Dedifferentiated amniotic fluid mesenchymal stem cell (primary cell): ENCODE results near the gene DGKG.

Experiments used
- DNase-seq: peaks from one replicate; pipeline ENCODE4 v3.0.0-alpha.2; 2016; ENCODE audit errors: extremely low spot score

The DGKG gene

DNA sequence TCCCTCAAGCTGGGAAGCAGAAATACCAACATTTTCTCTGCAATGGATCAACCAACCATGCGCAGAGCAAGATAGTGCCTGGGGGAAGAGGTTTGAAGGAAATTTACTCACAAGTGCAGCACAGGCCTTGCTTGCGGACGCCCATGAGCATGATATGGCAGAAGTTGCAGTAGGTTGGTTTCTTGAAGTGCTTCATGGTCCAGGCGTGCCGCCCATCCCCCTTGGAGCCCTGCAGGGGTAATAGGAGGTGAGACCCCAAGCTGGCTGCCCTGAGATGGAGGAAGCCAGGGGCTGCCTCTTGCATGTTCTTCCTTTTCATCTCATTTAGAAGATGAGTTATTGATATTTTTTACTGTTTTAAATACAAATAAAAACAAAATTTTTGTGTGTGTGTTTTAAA is 86.6 kb downstream of the DGKG start:
- no peak for DNase-seq

DNA sequence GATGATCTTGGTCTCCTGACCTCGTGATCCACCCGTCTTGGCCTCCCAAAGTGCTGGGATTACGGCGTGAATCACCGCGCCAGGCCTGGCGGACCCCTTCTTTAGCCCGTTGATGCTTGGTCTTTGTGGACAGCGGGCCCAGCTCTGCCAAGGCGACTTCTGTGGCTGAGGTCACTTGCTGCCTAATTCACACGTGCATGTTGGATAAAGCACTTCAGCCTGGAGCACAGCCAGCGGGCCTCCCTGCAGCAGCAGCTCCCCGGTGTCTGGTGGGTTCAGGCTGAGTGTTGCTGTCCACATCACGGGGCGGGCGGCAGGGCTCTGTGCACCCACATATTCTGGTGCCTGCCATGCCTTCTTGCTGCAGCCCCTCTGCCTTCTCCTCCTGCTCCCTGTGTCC is 88.4 kb downstream of the DGKG start:
- DNase-seq = no peak

DNA sequence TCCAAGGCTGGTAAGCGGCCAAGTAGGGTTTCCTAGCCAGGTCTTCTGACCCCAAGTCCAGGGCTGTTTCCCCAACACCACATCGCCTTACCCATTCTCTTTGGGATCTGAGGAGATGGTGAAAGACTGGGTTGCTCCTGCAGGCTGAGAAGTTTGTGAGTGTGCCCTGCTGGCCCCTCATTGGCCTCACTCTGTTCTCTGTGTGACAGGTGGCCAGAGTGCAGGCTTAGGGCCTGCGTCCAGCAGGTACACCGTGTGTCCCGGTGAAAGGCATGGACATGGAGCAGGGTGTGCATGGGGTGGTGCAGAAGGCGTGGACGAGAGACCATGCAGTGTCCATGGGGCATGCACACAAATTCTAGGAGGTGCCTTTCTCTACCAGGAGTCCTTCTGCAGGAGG is 91.3 kb downstream of the DGKG start:
- no peak for DNase-seq

DNA sequence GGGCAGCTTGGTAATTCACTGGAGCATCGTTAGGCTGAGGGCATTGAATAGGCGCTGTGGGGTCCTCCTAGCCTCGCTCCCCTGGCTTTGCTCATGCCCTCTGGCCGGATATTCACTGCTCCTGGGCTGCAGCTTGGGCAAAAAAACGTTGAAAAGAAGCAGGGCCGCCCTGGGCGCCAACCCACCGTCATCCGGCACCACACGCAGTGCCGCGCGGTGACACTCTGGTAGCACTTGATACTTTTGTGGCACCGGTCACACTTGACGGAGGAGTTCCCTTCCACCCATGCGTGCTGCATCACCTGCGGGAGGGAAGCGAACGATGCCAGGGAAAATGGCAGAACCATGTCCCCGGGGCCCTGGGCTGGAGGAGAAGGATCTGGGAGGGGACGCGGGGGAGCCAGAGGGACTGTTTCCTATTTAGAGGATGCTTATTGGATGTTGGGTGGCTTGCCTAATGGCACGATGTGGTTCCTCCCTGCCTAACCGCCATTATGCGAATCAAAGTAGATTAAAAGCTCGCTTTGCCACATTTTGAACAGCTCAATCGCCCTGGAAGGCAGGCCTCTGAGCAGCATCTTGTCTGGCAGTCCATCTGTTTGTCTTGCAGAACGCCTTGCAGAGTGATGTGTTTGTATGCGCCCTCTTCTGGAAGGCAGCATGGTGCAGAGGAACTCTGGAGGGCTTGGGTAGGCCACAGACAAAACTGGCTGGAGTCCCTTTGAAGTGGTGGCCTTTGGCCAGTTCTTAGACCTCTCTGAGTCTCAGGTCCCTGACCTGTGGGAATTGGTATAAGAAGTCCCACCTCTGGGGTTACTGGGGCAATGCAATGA is 93.2 kb downstream of the DGKG start:
- no peak for DNase-seq

DNA sequence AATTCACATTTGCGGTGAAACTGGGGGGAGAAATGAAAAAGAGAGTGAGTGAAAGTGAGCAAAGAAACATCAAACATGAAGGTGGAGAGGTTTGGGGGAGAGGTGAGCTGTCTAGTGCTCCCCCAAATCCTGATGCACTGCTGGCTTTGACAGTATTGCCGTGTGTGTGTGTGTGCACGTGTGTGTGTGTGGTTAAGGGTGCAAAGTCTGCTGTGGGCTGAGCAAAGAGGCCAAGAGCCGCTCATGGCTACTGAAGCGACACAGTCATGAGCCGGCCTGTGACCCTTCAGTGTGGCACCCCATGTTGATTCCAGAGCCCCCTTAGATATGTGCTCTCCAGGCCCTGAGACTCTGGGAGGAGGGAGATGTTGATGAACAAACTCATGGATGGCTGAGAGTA is 94.3 kb downstream of the DGKG start:
- no peak for DNase-seq

DNA sequence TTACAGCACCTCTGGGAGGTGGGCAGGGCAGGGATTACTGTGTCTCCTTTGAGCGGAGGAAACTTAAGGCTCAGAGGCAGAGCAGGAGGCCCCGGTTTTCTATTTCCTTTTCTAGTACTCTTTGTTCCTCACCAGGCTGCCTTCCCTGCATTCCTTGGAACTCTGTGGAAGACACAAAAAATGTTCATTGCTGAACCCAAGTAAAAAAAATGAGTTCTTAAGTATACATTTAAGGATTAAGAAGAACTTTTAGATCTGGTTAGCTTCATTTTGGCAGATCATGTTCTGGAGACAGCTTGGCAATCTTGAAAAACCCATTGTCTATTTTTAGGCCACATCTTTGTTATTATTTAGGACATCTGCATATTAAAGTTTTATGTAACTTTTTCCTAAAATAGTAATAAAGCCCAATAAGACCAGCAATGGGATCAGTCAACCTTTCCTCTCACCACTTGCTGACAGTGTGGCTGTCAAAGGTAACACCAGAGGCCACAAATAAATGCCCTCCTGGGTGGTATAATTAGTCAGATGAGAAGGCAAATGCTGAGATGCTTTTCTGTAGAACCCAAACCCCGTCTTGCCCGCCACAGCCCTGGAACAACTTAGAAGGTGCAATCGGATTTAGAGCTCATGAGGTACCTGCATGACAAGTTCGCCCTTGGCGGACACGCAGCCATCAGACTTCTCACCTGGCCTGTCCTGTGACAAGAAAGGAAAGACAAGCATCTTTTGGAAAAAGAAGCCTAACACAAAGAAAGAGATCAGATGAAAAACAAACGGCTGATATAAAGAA is 97.2 kb downstream of the DGKG start:
- no peak for DNase-seq

DNA sequence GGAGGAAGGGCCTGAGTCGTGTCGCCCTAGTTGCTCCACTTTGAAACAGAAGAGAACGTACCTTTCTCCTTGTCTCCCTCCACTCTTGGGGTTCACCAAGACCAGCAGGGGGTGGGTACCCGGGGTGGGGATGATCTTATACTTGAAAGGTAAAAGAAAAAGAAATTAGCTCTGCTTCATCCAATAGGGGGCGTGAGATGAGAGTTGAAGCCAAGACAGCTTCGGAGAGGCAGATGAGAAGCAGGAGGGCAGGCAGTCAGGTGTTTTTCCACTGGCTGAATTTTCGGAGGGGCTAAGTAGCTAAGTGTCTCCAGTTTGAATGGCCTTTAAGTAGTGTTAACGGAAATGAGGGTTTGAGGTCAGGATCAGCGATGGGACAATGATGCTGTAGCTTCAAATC is 100.4 kb downstream of the DGKG start:
- no peak for DNase-seq

DNA sequence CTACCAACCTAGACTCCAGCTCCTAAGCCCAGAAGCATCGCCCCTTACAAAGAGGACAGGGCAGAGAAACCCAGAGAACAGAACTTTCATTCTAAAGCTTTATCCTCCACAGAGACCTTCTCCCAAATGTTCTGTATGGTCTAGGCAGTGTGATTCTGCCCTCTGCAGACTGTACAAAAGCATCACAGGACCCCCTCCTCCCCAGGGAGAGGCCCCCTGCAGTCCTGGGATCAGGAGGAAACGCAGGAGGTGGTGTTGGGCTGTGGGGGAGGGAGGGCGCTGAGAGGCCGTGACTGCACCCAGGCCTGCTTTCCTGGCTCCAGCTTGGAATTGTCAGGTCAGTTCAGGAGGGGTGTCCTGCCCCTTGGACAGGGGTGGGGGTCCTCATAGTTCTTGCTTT is 101.3 kb downstream of the DGKG start:
- no peak for DNase-seq

DNA sequence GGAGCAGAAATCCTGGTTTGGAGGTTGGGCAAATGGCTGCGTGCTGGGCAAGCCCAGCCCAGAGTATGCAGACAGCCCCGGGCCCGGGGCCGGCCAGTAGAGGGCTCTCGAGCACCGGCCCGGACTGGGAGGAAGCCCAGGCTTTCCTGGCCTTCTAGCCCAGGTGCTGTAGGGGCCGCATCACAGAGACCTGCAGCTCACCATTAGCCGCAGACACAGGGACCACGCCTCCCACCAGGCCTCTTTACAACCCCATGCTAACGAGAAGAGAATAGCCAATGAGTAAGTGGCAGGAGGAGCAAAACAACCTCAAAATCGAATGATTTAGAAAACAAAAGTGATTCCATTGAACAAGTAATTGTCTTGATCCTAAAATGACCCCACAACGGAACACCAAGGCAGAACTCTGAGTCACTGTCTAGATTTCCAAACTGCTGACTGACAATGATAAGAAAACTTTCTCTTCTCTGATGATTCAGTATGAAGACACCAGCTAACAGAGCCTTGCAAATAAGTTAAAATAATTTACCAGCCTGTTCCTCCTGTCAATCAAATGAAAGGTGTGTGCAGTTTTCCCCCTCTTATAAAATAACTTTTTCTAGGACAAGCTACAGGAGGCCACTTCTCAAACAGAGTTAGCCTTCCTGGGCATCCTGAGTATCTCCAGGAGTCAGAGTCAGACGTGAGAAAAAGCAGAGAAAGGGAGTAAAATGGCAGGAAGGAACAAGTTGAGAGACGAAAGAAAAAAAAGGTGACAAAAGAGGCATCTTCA is 102.2 kb downstream of the DGKG start:
- DNase-seq = no peak

DNA sequence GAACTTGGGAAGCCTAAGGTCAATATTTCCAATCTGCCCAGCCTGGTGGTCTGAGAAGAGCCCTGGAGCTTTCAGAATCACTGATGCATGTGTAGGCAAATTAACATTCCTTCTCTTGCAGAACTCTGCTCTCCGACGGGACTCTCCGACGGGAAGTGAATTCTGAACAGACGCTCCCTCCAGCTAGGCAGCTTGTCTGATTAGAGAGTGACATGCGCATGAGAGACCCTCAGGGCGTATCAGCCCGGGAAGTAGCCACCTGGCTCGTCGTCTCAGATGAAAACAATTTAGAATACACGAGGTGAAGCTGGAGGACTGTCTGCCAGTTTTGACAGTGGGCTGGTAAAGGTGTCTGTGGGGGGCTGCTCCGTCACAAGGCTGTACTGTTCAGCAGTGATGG is 103.1 kb downstream of the DGKG start:
- DNase-seq = no peak

DNA sequence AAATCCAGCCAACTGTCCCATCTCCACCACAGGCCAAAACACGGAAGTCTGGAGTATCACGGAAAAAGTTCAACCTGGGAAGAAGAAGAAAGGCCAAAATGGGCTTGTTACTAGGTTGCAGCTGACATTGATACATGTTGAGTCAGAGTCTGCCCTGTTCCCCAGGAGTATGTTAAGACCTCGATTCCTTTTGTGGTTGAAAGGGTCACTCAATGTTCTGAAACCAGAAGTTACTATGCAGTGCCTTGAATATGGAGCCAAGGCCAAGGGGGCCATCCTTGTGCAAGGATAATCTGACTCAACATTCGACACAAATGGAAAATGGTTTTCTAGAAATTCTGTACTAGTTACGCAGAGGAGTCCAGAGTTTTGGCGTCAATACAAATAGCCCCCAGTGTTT is 104.2 kb downstream of the DGKG start:
- DNase-seq = no peak

DNA sequence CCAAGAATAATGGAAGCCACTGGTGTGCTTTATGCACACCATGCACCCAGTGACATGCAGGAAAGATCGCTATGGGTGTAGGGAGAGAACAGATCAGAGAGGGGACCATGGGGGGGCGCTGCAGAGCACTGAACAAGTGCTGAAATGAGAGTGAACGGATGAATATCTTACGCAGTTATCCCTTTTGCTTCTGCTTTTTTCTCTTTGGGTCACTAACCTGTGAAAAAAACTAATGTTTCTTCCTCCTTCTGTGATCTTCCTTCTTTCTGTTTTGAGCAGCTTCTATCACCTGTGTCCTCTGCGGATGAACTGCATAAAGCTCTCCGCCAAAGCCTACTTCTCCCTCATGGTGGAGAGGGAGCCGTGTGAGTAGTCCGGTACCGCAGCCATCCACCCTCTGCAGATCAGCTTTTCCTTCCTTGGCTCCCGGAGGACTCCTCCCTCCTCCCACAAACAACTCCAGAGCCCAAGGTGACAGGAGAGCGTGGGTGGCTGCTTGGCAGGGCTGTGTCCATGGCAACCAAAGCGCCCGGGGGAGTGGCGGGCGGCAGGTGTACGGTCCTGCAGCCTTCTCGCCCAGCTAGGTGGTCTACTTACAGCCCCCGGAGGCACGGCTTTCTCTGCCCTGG is 106.2 kb downstream of the DGKG start:
- no peak for DNase-seq

DNA sequence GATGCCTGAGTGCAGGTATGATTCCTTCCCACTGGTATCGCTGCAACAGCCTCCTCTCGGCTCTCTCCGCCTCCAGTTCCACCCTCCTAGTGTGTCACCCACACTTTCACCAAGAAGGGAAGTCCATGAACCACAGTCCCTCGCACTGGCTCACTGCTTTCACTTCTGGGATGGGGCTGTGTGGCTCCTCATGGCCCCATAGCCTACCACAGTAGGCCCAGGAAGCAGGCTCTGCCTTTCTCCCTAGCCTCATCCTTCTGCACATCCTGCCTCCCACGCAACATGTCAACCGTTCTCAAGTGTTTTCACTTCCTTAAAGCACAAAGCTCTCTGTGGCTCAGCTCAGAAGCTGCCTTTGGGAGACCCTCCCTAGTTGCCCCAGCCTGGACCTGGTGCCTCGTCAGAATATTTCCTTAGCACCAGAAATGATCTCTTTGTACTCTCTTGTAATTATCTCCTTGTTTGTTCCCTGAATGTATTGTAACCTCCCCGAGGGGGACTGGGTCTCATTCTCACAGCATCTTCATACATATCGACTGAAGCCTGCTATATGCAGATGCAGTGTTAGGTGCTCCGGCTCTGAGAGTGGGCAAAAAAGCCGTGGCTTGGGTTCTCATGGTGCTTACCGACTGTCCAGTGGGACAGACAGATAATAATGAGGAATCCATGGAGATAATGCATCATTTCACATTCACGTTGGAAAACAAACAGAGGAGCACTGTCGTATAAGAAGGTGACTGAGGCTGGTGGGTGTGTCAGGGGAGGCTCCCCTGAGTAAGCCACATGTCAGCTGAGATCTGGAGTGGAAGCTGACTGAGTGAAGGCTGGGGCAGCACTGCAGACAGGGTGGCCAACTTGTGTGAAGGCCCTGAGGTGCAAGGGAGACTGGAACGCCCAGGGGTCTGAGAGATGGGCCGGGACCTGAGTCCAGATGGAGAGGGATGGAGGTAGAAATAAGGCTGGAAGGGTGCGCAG is 107.1 kb downstream of the DGKG start:
- DNase-seq = no peak

DNA sequence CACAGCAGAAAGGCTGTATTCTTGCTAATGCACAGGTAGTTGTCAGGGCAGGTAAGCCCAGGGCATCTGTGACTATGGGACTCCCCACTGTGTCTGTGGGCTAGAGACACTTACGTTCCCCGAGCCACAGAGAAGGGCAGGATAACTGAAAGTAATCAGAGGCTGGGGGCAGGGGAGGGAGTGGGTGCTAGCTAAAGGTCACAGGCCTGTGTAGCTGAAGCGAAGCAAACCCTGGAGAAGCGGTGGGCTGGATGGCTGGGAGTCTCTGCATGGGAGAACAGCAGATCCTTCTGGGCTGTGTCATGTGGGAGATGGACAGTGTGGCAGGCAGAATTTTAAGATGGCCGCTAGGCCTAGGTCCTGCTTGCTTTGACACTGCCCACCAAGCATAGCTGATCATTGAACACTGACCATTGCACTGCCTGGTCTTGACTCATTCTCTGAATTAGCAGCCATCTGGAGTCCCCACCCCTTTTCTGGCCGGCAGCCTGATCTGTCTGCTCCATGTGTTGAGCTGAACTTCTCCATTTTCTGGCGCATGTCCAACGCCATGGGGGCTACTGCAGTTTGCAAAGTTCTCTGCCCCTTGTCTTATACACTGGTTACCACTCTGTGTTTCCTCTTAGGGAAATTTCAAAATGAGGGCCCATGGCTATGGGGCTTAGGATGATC is 110.0 kb downstream of the DGKG start:
- no peak for DNase-seq

DNA sequence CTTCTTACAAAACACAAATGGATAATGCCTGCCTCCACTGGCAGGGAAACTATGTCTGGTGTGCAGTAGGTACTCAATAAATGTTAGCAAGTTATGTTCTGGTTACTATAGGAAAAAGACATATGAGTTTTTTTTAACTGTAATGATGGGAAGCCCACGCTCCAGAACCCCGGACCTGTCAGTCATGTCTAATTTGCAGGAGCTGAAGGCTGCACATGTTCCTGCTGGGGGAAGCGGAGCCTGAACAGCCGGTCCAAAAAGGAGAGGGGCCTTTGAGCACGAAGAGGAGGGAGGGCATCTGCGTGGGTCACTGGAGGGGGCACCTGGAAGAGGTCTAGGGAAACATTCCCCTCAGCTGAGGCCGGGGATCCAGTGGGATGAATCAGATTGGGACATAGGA is 113.2 kb downstream of the DGKG start:
- no peak for DNase-seq

DNA sequence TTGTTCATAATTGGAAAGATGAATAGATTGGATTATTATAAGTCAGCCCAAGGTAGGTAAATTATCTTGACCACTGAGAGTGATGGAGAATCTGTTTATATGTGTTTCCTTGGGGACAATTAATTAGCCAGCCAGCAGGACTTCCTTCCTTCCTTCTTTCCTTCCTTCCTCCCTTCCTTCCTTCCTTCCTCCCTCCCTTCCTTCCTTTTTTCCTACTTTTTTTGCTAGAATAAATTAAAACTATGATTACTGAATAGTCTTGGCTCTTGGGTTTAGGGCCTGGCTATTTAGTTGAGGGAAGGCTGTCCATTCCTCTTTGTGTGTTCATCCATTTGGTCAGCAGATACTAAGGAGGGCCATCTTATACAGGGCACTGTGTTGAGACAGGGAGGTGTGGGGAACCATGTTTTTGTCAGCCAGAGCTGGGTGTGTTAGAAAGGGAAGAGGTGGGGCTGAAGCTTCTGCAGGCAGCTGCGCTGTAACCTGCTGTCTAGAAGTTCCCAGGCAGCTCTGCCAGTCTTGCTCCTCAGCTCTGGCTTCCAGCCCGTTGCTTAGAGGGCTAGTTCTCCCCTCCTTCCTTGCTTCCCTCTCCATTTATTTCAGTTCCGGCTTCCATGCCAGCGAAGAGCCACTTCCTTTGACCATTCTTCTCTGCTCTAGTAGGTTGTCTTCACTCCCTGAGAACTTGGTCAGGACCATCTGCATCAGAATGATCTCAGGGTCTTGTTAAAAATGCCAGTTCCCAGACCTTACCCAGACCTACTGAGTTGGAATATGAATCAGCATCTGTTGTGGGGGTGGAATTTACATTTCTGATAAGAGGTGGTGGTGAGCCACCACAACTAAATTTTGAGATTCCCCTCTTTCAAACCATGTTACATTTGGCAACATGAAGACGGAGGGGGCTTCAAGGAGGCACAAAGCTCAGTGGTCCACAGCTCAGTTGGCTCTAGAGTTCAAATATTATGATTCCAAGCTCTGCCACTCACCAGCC is 113.9 kb downstream of the DGKG start:
- no peak for DNase-seq

DNA sequence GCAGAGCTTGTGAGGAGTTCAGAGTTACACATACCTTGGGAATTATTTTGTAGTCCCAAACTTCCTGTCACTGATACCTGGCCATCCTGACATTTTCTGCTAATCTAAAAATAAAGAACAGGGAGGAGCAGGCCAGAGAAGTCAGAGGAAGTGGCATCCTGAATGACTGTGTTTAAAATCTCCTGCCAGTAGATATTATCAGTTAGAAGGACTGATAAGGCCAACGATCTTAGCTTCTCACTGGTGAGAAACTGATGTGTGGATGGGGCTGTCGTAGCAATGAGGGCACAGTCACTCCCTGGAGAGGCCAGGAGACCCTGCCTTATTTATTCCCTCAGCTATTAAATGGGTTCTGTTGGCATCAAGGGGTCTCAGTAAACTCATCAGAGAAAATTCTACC is 115.1 kb downstream of the DGKG start:
- no peak for DNase-seq

DNA sequence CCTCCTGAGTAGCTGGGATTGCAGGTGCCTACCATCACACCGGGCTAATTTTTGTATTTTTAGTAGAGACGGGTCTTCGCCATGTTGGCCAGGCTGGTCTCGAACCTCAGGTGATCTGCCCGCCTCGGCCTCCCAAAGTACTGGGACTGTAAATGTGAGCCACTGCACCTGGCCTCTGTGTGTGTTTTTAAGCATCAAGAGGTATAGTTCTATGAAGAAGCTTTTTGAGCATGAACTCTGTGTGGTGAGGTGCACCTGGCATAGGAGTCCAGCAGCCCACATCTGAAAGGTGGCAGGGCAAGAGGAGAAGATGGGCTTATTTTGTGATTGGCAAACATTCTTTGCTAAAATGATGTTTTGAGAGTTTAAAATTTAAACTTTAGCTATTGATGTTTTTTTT is 118.0 kb downstream of the DGKG start:
- no peak for DNase-seq
